Measurements from ENCODE around the gene TGM2.

The TGM2 gene

DNA sequence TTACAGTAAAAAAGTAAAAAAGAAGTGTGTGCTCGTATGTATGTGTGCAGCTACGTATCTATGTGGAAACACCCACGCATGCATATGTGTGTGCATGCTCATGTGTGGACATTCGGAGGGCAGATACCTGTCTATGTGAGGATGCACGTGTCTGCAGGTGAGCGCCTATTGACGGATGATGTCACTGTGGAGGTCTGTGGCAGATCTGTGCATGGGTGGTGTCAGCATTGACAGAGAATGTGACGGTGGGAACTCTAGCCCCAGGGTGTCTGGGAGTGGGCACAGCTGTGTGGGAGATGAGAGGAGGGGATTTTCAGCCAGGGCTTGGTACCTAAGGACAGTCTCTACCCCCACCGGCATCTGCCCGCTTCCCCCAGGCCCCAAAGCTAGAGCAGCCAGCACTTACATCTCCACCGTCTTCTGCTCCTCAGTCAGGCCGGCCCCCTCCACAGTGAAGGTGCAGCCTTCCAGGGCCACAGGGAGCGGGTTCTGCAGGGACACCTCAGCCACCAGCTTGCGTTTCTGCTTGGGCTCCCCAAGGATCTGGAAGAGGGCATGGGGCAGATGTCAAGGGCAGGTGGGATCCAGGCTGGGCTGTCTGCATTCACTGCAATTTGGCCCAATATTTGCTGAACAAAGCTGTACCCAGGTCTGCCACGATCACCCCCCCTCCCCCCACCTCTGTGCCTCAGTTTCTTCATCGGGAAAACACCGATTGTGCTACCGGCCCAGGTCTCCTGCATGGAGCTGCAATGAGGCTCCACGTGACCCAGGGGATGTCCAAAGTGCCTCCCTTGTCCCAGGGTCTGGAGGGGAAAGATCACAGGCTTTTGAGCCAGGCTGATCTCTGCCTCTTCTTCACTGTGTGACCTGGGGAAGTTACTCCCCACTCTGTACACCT, 34.1 kb downstream of the TGM2 start:
- no peak for DNase-seq

- no peak for DNase-seq
Observed at GRCh38 chr20:38129893-38130609, 35.0 kb downstream of the TGM2 start.

DNA sequence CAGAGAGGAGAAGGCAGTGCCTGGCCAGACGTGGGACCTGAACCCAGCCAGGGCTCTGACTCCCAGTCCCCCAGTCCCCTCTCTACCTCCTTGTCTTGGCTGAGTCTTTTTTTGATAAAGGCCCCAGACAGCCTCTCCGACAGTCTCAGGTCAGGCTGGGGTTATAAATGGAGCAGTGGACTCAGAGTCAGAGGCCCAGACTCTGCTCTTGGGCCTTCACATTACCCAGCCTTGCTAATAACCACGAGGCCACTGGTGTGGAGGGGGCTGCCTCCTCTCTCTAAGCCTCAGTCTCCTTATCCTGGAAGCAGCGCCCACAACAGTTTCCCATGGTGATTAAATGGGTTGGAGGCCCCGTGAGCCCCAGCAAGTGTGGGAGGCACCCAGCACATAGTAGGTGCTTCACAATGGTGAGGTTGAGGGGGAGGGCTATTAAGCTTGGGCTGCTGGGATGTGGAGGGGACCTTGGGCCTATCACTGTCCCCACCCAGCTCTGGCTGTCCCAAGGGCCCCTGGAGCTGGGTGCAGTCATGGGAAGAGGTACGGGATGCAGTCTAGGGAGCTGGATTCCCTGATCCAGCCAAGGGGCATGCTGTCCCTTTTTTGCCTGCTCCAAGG, 35.7 kb downstream of the TGM2 start:
- DNase-seq = no peak

GRCh38 chr20:38128691-38129090, 36.4 kb downstream of the TGM2 start:
- no peak for DNase-seq

DNA sequence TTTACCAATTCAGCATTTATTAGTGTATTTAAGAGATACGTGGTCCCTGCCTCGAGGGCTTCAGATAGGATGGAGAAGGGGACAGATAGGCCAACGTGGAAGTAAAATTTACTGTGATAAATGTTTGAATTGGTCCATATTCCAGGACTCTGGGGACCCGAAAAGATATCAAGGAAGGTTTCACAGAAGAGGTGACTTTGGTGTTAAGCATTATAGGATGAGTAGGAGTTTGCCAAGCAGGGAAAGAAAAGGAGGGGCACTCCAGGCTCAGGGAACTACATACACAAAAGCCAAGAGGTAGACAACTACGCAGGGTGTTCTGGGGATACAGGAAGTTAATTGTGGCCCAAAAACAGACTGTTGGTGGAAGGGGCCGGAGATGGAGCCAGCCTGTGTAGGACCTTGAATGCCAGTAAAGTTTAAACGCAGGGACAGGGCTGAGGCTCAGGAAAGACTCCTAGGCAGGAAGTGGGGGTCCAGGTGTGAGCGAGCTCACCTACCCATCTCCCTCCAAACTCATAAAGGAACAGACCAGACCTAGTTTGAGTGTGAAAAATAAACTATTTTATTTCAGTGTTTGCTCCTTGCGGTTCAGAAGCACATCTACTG, 37.0 kb downstream of the TGM2 start:
- no peak for DNase-seq

GRCh38 chr20:38126932-38127621, 38.0 kb downstream of the TGM2 start:
- DNase-seq = no peak

DNA sequence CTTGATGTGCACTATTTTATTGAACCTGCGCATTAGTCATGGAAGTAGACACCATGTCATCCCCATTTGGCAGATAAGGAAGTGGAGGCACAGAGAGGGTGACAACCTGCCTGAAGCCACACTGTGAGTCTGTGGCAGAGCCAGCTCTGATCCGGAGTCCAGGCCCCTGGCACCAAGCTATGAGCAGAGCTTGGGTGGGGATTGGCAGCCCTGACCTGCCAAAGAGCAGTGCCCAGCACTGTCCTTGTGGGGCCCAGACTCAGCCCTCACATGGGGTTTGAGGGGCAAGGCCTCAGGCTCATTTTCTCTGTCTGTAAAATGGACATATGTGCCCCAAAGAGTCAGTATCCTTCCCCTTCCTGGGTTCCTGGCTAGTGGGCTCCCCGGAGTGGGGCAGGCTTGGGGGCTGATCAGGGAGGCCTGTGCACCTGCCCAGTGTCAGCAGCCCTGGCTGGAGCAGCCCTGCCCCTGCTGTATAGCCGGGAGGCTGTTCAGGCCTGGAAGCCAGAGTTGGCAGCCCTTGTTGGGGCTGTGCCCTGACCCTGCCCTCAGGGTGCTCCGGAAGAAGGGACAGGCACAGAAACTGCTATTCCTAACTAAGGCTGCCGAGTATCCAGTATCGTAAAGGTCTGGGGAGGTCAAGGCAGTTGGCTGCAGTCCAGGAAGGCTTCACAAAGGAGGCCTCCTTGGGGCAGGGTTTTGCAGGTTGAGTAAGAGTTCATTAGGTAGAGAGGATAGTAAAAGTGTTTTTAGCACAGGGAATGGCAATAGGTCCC, 38.7 kb downstream of the TGM2 start:
- no peak for DNase-seq

GRCh38 chr20:38125157-38126056, 39.7 kb downstream of the TGM2 start:
- no peak for DNase-seq

- no peak for DNase-seq
Observed at GRCh38 chr20:38123021-38123587, 42.0 kb downstream of the TGM2 start.

GRCh38 chr20:38121741-38122140, 43.3 kb downstream of the TGM2 start:
- no peak for DNase-seq

- no peak for DNase-seq
Observed at GRCh38 chr20:38120625-38120988, 44.5 kb downstream of the TGM2 start.

DNA sequence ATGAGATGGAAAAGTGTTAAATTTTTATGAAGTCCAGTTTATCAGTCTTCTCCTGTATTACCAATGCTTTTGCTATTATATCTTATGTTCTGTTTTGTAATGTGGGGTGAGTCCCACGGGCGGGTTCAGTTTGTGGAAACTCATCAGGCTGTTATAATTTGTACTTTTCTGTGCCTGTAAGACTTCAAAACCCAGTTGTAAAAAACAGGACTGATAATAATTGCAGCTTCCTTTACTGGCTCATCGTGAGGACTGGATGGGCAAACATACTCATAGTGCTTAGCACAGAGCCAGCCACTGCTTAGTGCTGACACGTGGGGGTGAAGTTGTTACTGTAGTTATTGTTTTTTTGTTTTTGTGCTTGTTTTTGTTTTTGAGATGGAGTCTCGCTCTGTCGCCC, 45.6 kb downstream of the TGM2 start:
- no peak for DNase-seq

DNA sequence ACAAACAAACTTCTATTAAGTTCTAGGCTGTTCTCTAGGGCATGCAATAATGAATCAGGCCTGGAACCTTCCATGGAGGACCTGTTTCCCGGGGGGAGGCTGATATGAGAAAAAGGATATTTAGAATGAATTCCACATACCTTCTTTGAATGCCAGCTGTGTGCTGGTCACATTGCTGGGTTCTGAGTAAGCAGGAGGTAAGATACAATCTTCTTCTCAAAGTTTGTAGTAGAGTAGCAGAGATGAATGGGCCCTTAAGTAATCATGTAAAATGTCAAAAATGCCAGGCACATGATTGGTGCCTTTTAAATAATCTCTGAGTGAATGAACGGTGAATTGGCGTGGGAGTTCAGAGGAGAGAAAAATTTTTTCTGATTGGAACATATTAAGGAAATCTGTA, 47.4 kb downstream of the TGM2 start:
- no peak for DNase-seq

DNA sequence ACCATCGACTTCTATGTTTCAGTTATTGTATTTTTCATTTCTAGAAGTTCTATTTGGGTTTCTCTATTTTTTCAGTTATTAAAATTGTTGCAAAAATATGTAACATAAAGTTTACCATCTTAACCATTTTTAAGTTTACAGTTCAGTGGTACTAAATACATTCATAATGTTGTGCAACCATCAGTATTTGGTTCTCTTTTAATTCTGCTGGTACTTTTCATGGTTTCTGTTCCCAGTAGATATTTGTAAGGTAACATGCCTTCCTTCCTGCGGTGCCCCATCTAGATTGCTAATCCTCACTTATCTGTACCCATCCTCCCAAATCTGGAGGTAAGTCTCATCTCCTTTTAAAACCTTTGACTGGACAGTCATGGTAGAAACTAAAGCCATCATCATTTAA, 47.9 kb downstream of the TGM2 start:
- no peak for DNase-seq

- no peak for DNase-seq
Observed at GRCh38 chr20:38116409-38117165, 48.5 kb downstream of the TGM2 start.

GRCh38 chr20:38115896-38116295, 49.2 kb downstream of the TGM2 start:
- no peak for DNase-seq

GRCh38 chr20:38115205-38115604, 49.9 kb downstream of the TGM2 start:
- no peak for DNase-seq

GRCh38 chr20:38114353-38114791, 50.7 kb downstream of the TGM2 start:
- DNase-seq = no peak

Data from NCI-H2227 treated with DMSO at 0.1 percent for 48 hours (cell line).